SH-SY5Y (cell line): ENCODE results near the gene USP20.

Experiments
- GATA2 ChIP-seq: IDR thresholded peaks from 2 replicates; pipeline ENCODE4 v1.6.1; 2011; ENCODE audit warnings: mild to moderate bottlenecking, low read depth, low read length
- GATA3 ChIP-seq: IDR thresholded peaks from 2 replicates; pipeline ENCODE4 v1.6.1; 2011; ENCODE audit warnings: low read depth, mild to moderate bottlenecking, low read length, moderate library complexity

GRCh38 chr9:129813661-129814060, 21.6 kb upstream of the USP20 start:
- TF ChIP-seq GATA2 (no peak), GATA3 (no peak)
